ENCODE measurements around the gene DNAJA2. TPM values are rescaled to one million over a fixed set of nuclear protein-coding genes. Genes with fewer than 3 reads are reported as not detected.
"Not testable (repeated sequence)": the region's sequence is repeated elsewhere in the genome, so short reads cannot be mapped to it uniquely, and the experiment has no call there.

The DNAJA2 gene
- total and polyA plus RNA-seq, 2 of the 8 experiments (the other 6 are each of a cell fraction or from before 2014, with no cell fraction given) = 9.4 to 93.8 TPM

GRCh38 chr16:47010812-47011211 is 37.3 kb upstream of the DNAJA2 start:
- H3K36me3 ChIP-seq (ENCODE audit: control insufficient read depth in 2 of 4, insufficient read depth in 4 of 4, low read length in 3 of 4); H2BK5ac ChIP-seq (ENCODE audit: low read depth, low read length); H3K79me2 ChIP-seq (ENCODE audit: control insufficient read depth in 1 of 2, insufficient read depth in 2 of 2, low read length in 2 of 2); DNase-seq (ENCODE audit: low read depth in 1 of 2, low spot score in 2 of 2); H3K9ac ChIP-seq (replicated peaks in 1 of 4; ENCODE audit: extremely low read depth in 1 of 4, low read depth in 3 of 4, low read length in 3 of 4); H4K20me1 ChIP-seq (replicated peaks in 1 of 2; ENCODE audit: control insufficient read depth in 1 of 2, insufficient read depth in 2 of 2, low read length in 2 of 2); H3K27me3 ChIP-seq (replicated peaks in 1 of 4; ENCODE audit: control insufficient read depth in 3 of 4, extremely low read depth in 1 of 4, insufficient read depth in 3 of 4, low read length in 3 of 4); CTCF ChIA-PET (ENCODE audit: partially characterized antibody); H4K5ac ChIP-seq (ENCODE audit: insufficient read length, low read depth, low read length); H3K14ac ChIP-seq (ENCODE audit: insufficient read length); H2AFZ ChIP-seq (ENCODE audit: low read length); H2BK15ac ChIP-seq (ENCODE audit: low read length); H3K4ac ChIP-seq (replicated peaks; ENCODE audit: insufficient read length, low read depth, low read length); FAIRE-seq; H3K4me3 ChIP-seq (ENCODE audit: extremely low read depth in 1 of 4, insufficient read depth in 2 of 4, low read depth in 3 of 4, low read length in 4 of 4); H4K91ac ChIP-seq (replicated peaks; ENCODE audit: insufficient read length, low read length); H3K4me1 ChIP-seq (replicated peaks in 1 of 4; ENCODE audit: control insufficient read depth in 3 of 4, insufficient read depth in 4 of 4, low read length in 3 of 4); H2AK5ac ChIP-seq (ENCODE audit: low read depth, low read length); H3K27ac ChIP-seq (ENCODE audit: low read depth, low read length); H3K23me2 ChIP-seq (ENCODE audit: low read depth, low read length); H2BK120ac ChIP-seq (replicated peaks; ENCODE audit: low read depth, low read length); H2BK12ac ChIP-seq (ENCODE audit: low read depth, low read length); H3K9me3 ChIP-seq (ENCODE audit: insufficient read depth in 2 of 2, low read depth in 1 of 2, low read length in 1 of 2); H2BK20ac ChIP-seq (ENCODE audit: low read length); H3K79me1 ChIP-seq (ENCODE audit: low read depth, low read length); H4K8ac ChIP-seq (ENCODE audit: extremely low read depth, insufficient read depth, low read length); H3K56ac ChIP-seq (replicated peaks; ENCODE audit: insufficient read length, low read depth, low read length); H3K23ac ChIP-seq (ENCODE audit: insufficient read length); H3K18ac ChIP-seq (ENCODE audit: extremely low read depth, low read length); H3K4me2 ChIP-seq (ENCODE audit: insufficient read depth in 1 of 2, low read depth in 2 of 2, low read length in 2 of 2): not testable (repeated sequence)
- POLR2A ChIA-PET (ENCODE audit: partially characterized antibody) = interaction anchor here (2.0 kb wide), 1 partner anchor 38 kb away, joined by 11 read pairs; the partner anchor contains the start of gene DNAJA2
- 93% methylated on average over 1 of the region's 2 CpGs; no CpG with 5 or more reads in 1 of the 2 experiments for WGBS, 2 experiments (ENCODE audit: extremely low coverage in 1 of 2, insufficient coverage in 1 of 2, insufficient read length in 1 of 2, insufficient replicate concordance in 2 of 2, low coverage in 1 of 2, low lambda C conversion rate in 2 of 2, missing lambda C conversion rate in 1 of 2)

Data from H1 (cell line).